Measurements from ENCODE around the gene DNAJC1.

DNA sequence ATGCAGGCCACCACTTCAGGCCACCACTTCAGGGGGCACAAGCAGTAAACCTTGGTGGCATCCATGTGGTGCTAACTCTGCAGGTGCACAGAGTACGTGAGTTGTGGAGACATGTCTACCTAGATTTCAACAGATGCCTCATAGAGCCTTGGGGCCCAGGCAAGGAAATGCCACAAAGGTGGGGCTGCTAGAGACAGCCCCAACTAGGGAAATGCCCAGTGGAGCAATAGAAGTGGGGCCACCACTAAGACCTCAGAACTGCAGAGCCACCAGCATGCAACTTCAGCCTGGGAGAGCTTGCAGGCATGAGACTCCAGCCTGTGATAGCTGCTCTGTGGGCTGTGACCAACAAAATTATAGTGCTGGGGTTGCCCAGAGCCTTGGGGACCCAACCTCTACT is 107.6 kb downstream of the DNAJC1 start:
- TF ChIP-seq, protein P1, sequence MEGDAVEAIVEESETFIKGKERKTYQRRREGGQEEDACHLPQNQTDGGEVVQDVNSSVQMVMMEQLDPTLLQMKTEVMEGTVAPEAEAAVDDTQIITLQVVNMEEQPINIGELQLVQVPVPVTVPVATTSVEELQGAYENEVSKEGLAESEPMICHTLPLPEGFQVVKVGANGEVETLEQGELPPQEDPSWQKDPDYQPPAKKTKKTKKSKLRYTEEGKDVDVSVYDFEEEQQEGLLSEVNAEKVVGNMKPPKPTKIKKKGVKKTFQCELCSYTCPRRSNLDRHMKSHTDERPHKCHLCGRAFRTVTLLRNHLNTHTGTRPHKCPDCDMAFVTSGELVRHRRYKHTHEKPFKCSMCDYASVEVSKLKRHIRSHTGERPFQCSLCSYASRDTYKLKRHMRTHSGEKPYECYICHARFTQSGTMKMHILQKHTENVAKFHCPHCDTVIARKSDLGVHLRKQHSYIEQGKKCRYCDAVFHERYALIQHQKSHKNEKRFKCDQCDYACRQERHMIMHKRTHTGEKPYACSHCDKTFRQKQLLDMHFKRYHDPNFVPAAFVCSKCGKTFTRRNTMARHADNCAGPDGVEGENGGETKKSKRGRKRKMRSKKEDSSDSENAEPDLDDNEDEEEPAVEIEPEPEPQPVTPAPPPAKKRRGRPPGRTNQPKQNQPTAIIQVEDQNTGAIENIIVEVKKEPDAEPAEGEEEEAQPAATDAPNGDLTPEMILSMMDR (IDR thresholded peaks at IDR 0.05; ENCODE audit: low read depth, low read length, poor library complexity, severe bottlenecking), result no peak
- no peak for TF ChIP-seq EZH2phosphoT487 (IDR thresholded peaks at IDR 0.05; ENCODE audit: borderline replicate concordance, low read length)
